HEK293 (cell line): ENCODE measurements around the gene IGFBP4.

ENCODE experiments used
- CTCF ChIA-PET: fragments of 350-600 bp; formaldehyde crosslinking; extraction: SDS; loops from one replicate; lab custom pipeline; 2021; ENCODE audit warnings: antibody characterized with exemption; lab: Yijun Ruan, JAX
- POLR2A ChIA-PET: fragments of 300-600 bp; formaldehyde crosslinking; extraction: SDS; loops from one replicate; lab custom pipeline; 2020; ENCODE audit warnings: antibody characterized with exemption, inconsistent platforms; lab: Yijun Ruan, JAX
- H3K27ac ChIP-seq: fragments of 200-500 bp; sonication (Bioruptor generic); 2 replicates; pipeline ENCODE4 v1.5.1; 2014; ENCODE audit warnings: low read depth, low read length, control low read depth, inconsistent platforms; ENCODE audit errors: extremely low read depth
- H3K36me3 ChIP-seq, 2 experiments: fragments of 200-500 bp in 1 of 2; sonication (Bioruptor generic) in 1 of 2; 1 replicate in 1 of 2; 2 replicates in 1 of 2; pipeline ENCODE4 v1.5.1; 2014 to 2017; ENCODE audit warnings: inconsistent platforms in 2 of 2, low read length in 2 of 2; ENCODE audit not compliant: control insufficient read depth in 2 of 2, insufficient read depth in 1 of 2
- H3K4me1 ChIP-seq: fragments of 200-500 bp; sonication (Bioruptor generic); 2 replicates; pipeline ENCODE4 v1.5.1; 2014; ENCODE audit warnings: mild to moderate bottlenecking, low read length, inconsistent platforms; ENCODE audit not compliant: control insufficient read depth, insufficient read depth
- H3K4me3 ChIP-seq: 2 replicates; pipeline ENCODE4 v1.5.1; 2011; ENCODE audit warnings: low read depth, mild to moderate bottlenecking, control low read depth, low read length, moderate library complexity
- H3K9me3 ChIP-seq: fragments of 200-500 bp; sonication (Bioruptor generic); 2 replicates; pipeline ENCODE4 v1.5.1; 2014; ENCODE audit warnings: low read depth, low read length, inconsistent platforms; ENCODE audit not compliant: control insufficient read depth, insufficient read depth
- HOXD13 ChIP-seq: sonication (generic); formaldehyde crosslinking; IDR thresholded peaks from 2 replicates; pipeline ENCODE4 v1.8.0; 2022; ENCODE audit warnings: missing genetic modification reagents, borderline replicate concordance
- PRDM1 ChIP-seq: fragments of 450-650 bp; formaldehyde crosslinking; IDR thresholded peaks from 2 replicates; pipeline ENCODE4; 2016; ENCODE audit warnings: missing biosample characterization, missing genetic modification characterization
- RBAK ChIP-seq: fragments of 450-650 bp; formaldehyde crosslinking; IDR thresholded peaks from 2 replicates; pipeline ENCODE4 v1.5.1; 2016; ENCODE audit warnings: missing biosample characterization, missing genetic modification characterization
- SCRT1 ChIP-seq: fragments of 450-650 bp; formaldehyde crosslinking; IDR thresholded peaks from 2 replicates; pipeline ENCODE4 v1.5.1; 2016; ENCODE audit warnings: missing biosample characterization, missing genetic modification characterization, borderline replicate concordance
- SCRT2 ChIP-seq: fragments of 450-650 bp; formaldehyde crosslinking; IDR thresholded peaks from 2 replicates; pipeline ENCODE4 v1.5.1; 2016; ENCODE audit warnings: missing biosample characterization, missing genetic modification characterization
- SP2 ChIP-seq: fragments of 450-650 bp; formaldehyde crosslinking; IDR thresholded peaks from 2 replicates; pipeline ENCODE4 v1.5.1; 2016; ENCODE audit warnings: missing biosample characterization, missing genetic modification characterization
- ZNF112 ChIP-seq: fragments of 450-650 bp; formaldehyde crosslinking; IDR thresholded peaks from 2 replicates; pipeline ENCODE4 v1.5.0; 2017; ENCODE audit warnings: missing biosample characterization, missing genetic modification characterization
- ZNF132 ChIP-seq: fragments of 450-650 bp; formaldehyde crosslinking; IDR thresholded peaks from 2 replicates; pipeline ENCODE4 v1.5.1; 2017; ENCODE audit warnings: missing biosample characterization, missing genetic modification characterization, borderline replicate concordance
- ZNF140 ChIP-seq: fragments of 450-650 bp; formaldehyde crosslinking; IDR thresholded peaks from 2 replicates; pipeline ENCODE4 v1.5.1; 2016; ENCODE audit warnings: missing biosample characterization, missing genetic modification characterization
- ZNF292 ChIP-seq: fragments of 450-650 bp; formaldehyde crosslinking; IDR thresholded peaks from 2 replicates; pipeline ENCODE4 v1.5.1; 2016; ENCODE audit warnings: low read depth, missing biosample characterization, missing genetic modification characterization, borderline replicate concordance
- ZNF366 ChIP-seq: fragments of 450-650 bp; formaldehyde crosslinking; conservative IDR thresholded peaks from 2 replicates; pipeline ENCODE4 v1.5.1; 2016; ENCODE audit warnings: missing biosample characterization, missing genetic modification characterization
- ZNF426 ChIP-seq: fragments of 450-650 bp; formaldehyde crosslinking; IDR thresholded peaks from 2 replicates; pipeline ENCODE4 v1.5.1; 2017; ENCODE audit warnings: missing biosample characterization, missing genetic modification characterization, mild to moderate bottlenecking, inconsistent platforms, moderate library complexity
- ZNF623 ChIP-seq: fragments of 450-650 bp; formaldehyde crosslinking; IDR thresholded peaks from 2 replicates; pipeline ENCODE4 v1.5.1; 2016; ENCODE audit warnings: missing biosample characterization, missing genetic modification characterization
- ZNF626 ChIP-seq: fragments of 450-650 bp; sonication (Bioruptor Pico); formaldehyde crosslinking; IDR thresholded peaks from 2 replicates; pipeline ENCODE4 v1.5.1; 2018; ENCODE audit warnings: missing biosample characterization, missing genetic modification characterization, inconsistent platforms
- ZNF660 ChIP-seq: fragments of 450-650 bp; IDR thresholded peaks from 2 replicates; pipeline ENCODE4 v1.5.1; 2018; ENCODE audit warnings: missing biosample characterization, mild to moderate bottlenecking, missing genetic modification characterization
- TF ChIP-seq, protein P1 (sequence below): fragments of 450-650 bp; formaldehyde crosslinking; IDR thresholded peaks from 2 replicates; pipeline ENCODE4 v1.5.1; 2016; ENCODE audit warnings: missing biosample characterization, missing genetic modification characterization
- TF ChIP-seq, protein P2 (sequence below): fragments of 450-650 bp; formaldehyde crosslinking; IDR thresholded peaks from 2 replicates; pipeline ENCODE4 v1.5.1; 2016; ENCODE audit warnings: missing biosample characterization, missing genetic modification characterization, borderline replicate concordance
- TF ChIP-seq, protein P3 (sequence below): fragments of 450-650 bp; formaldehyde crosslinking; IDR thresholded peaks from 2 replicates; pipeline ENCODE4 v1.5.1; 2016; ENCODE audit warnings: missing biosample characterization, missing genetic modification characterization
- TF ChIP-seq, protein P4 (sequence below): fragments of 450-650 bp; formaldehyde crosslinking; IDR thresholded peaks from 2 replicates; pipeline ENCODE4 v1.5.1; 2016; ENCODE audit warnings: missing biosample characterization, missing genetic modification characterization, low read depth
- TF ChIP-seq, protein P5 (sequence below): fragments of 450-650 bp; formaldehyde crosslinking; IDR thresholded peaks from 2 replicates; pipeline ENCODE4 v1.5.1; 2016; ENCODE audit warnings: missing biosample characterization, missing genetic modification characterization

Gene IGFBP4

DNA sequence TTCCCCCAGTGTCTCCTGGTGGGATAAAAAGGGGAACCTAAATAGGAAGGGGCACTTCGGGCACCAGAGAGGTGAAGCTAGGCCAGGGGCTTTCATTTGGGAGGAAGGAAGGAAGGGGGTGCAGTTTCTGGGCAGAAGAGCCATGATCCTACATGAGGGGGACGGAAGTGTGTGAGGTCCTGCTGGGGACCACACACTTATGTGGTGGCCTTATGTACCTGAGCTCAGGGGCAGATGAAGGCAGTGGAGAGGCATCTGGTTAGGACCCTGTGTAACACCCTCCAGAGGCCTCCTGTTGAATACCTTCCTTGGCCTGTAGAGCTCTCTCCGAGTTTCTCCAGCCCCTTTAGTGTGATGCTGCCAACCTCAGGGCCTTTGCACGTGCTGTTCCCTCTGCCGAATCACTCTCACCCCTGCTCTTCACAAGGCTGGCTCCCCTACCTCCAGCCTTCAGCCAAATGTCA, 21.2 kb downstream of the IGFBP4 start:
- CTCF ChIA-PET: interaction anchor here (0.6 to 3.6 kb wide), 4 partner anchors 12 to 531 kb away, joined by 3 to 28 read pairs (median 3); no protein-coding TSS in a partner anchor
- Histone ChIP-seq H3K27ac (no peak overlapping the region), H3K4me1 (0 out of 2 replicates have a peak, but pooled peaks cover 3% of the 10 kb centered on the region)

DNA sequence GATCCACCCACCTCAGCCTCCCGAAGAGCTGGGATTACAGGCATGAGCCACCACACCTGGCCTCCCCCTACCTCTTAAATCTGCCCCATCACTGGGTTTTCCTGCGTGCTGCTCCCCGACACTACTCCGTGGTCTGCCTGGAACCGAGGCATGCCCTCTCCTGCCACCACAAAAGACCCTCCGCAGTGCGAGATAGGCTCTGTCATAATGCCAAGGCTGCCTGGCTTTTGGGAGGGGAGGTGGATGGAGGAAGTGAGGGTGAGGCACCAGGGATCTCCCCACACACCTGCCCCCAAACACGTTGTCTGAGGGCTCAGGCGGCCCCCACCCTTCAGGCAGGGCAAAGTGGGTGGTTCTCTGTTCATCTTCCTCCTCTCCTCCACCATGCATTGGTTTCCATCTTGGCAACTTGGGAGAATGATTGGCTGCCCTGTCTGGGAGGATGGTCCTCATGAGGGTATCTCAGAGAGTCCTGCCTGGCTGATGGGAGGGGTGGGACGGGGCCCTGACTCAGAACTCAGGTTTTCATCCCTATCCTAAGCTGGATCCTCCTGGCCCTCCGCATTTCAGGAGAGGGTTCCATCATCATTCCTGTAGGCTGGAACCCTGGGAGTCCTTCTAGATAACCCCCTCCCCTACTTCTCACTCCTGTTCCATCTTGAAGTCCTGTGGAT, 23.2 kb downstream of the IGFBP4 start:
- no peak overlapping the region for H3K27ac ChIP-seq
- CTCF ChIA-PET: interaction anchor here (0.6 to 1.6 kb wide), 7 partner anchors 10 to 94 kb away, joined by 3 to 7 read pairs (median 3); no protein-coding TSS in a partner anchor
- H3K9me3 ChIP-seq: no peaks in the 10 kb centered on the region
- no peak overlapping the region for H3K4me3 ChIP-seq
- H3K36me3 ChIP-seq: no peaks in the 10 kb centered on the region
- TF ChIP-seq, protein P1, sequence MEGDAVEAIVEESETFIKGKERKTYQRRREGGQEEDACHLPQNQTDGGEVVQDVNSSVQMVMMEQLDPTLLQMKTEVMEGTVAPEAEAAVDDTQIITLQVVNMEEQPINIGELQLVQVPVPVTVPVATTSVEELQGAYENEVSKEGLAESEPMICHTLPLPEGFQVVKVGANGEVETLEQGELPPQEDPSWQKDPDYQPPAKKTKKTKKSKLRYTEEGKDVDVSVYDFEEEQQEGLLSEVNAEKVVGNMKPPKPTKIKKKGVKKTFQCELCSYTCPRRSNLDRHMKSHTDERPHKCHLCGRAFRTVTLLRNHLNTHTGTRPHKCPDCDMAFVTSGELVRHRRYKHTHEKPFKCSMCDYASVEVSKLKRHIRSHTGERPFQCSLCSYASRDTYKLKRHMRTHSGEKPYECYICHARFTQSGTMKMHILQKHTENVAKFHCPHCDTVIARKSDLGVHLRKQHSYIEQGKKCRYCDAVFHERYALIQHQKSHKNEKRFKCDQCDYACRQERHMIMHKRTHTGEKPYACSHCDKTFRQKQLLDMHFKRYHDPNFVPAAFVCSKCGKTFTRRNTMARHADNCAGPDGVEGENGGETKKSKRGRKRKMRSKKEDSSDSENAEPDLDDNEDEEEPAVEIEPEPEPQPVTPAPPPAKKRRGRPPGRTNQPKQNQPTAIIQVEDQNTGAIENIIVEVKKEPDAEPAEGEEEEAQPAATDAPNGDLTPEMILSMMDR (tag by site-specific recombination): no peak
- TF ChIP-seq ZNF626 (tag by site-specific recombination): no peak
- TF ChIP-seq, protein P2, sequence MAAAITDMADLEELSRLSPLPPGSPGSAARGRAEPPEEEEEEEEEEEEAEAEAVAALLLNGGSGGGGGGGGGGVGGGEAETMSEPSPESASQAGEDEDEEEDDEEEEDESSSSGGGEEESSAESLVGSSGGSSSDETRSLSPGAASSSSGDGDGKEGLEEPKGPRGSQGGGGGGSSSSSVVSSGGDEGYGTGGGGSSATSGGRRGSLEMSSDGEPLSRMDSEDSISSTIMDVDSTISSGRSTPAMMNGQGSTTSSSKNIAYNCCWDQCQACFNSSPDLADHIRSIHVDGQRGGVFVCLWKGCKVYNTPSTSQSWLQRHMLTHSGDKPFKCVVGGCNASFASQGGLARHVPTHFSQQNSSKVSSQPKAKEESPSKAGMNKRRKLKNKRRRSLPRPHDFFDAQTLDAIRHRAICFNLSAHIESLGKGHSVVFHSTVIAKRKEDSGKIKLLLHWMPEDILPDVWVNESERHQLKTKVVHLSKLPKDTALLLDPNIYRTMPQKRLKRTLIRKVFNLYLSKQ: no peak
- no peak for TF ChIP-seq HOXD13
- no peak for TF ChIP-seq SCRT1 (tag by site-specific recombination)
- TF ChIP-seq ZNF426 (tag by site-specific recombination): no peak
- TF ChIP-seq, protein P3, sequence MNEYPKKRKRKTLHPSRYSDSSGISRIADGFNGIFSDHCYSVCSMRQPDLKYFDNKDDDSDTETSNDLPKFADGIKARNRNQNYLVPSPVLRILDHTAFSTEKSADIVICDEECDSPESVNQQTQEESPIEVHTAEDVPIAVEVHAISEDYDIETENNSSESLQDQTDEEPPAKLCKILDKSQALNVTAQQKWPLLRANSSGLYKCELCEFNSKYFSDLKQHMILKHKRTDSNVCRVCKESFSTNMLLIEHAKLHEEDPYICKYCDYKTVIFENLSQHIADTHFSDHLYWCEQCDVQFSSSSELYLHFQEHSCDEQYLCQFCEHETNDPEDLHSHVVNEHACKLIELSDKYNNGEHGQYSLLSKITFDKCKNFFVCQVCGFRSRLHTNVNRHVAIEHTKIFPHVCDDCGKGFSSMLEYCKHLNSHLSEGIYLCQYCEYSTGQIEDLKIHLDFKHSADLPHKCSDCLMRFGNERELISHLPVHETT (tag by site-specific recombination): no peak
- no peak for TF ChIP-seq ZNF366 (tag by site-specific recombination)
- TF ChIP-seq ZNF140: no peak
- no peak for TF ChIP-seq ZNF292 (tag by site-specific recombination)
- TF ChIP-seq RBAK: no peak
- TF ChIP-seq PRDM1 (tag by site-specific recombination): no peak
- no peak for TF ChIP-seq ZNF132 (tag by site-specific recombination)
- no peak for TF ChIP-seq SP2 (tag by site-specific recombination)
- TF ChIP-seq ZNF112 (tag by site-specific recombination): no peak
- no peak for TF ChIP-seq ZNF660 (tag by site-specific recombination)
- POLR2A ChIA-PET: interaction anchor here (0.6 kb wide), 1 partner anchor 17 kb away, joined by 3 read pairs; no protein-coding TSS in a partner anchor
- H3K4me1 ChIP-seq: no peaks in the 10 kb centered on the region

More for the DNA sequence above, 21.2 kb downstream of the IGFBP4 start:
- no peaks in the 10 kb centered on the region for H3K9me3 ChIP-seq
- TF ChIP-seq SCRT2 (tag by site-specific recombination): no peak
- TF ChIP-seq ZNF366 (tag by site-specific recombination): no peak
- TF ChIP-seq ZNF623 (tag by site-specific recombination): peak; percentile 99
- TF ChIP-seq, protein P4, sequence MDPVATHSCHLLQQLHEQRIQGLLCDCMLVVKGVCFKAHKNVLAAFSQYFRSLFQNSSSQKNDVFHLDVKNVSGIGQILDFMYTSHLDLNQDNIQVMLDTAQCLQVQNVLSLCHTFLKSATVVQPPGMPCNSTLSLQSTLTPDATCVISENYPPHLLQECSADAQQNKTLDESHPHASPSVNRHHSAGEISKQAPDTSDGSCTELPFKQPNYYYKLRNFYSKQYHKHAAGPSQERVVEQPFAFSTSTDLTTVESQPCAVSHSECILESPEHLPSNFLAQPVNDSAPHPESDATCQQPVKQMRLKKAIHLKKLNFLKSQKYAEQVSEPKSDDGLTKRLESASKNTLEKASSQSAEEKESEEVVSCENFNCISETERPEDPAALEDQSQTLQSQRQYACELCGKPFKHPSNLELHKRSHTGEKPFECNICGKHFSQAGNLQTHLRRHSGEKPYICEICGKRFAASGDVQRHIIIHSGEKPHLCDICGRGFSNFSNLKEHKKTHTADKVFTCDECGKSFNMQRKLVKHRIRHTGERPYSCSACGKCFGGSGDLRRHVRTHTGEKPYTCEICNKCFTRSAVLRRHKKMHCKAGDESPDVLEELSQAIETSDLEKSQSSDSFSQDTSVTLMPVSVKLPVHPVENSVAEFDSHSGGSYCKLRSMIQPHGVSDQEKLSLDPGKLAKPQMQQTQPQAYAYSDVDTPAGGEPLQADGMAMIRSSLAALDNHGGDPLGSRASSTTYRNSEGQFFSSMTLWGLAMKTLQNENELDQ (tag by site-specific recombination): no peak
- TF ChIP-seq, protein P5, sequence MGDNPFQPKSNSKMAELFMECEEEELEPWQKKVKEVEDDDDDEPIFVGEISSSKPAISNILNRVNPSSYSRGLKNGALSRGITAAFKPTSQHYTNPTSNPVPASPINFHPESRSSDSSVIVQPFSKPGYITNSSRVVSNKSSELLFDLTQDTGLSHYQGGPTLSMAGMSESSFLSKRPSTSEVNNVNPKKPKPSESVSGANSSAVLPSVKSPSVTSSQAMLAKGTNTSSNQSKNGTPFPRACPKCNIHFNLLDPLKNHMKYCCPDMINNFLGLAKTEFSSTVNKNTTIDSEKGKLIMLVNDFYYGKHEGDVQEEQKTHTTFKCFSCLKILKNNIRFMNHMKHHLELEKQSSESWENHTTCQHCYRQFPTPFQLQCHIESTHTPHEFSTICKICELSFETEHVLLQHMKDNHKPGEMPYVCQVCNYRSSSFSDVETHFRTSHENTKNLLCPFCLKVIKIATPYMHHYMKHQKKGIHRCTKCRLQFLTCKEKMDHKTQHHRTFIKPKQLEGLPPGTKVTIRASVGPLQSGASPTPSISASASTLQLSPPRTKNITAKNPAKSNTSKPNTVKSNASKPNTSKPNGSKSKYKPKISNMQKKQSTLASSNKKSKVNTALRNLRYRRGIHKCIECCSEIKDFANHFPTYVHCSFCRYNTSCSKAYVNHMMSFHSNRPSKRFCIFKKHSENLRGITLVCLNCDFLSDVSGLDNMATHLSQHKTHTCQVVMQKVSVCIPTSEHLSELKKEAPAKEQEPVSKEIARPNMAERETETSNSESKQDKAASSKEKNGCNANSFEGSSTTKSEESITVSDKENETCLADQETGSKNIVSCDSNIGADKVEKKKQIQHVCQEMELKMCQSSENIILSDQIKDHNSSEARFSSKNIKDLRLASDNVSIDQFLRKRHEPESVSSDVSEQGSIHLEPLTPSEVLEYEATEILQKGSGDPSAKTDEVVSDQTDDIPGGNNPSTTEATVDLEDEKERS (tag by site-specific recombination): 0 out of 2 replicates have a peak, but pooled peaks have one; percentile 31
- POLR2A ChIA-PET: no interaction called here
- H3K4me3 ChIP-seq: no peak overlapping the region
- H3K36me3 ChIP-seq: no peaks in the 10 kb centered on the region
